Left hindlimb (tissue), 1 donor: ENCODE results near the gene CDK14.
"Not testable (repeated sequence)": the region's sequence is repeated elsewhere in the genome, so short reads cannot be mapped to it uniquely, and the experiment has no call there.

Experiments
- DNase-seq: peaks from one replicate; pipeline ENCODE4 v3.0.0-alpha.2; 2018

The CDK14 gene

GRCh38 chr7:91135300-91135699, 539.2 kb downstream of the CDK14 start:
- DNase-seq, result no peak

GRCh38 chr7:91135703-91136430, 539.7 kb downstream of the CDK14 start:
- no peak for DNase-seq

- DNase-seq, result no peak
Observed at GRCh38 chr7:91137153-91137787, 541.1 kb downstream of the CDK14 start.

GRCh38 chr7:91137788-91138368, 541.8 kb downstream of the CDK14 start:
- DNase-seq, result no peak

- DNase-seq, result no peak
Observed at GRCh38 chr7:91140286-91140685, 544.2 kb downstream of the CDK14 start.

- DNase-seq, result no peak
Observed at GRCh38 chr7:91140982-91141381, 544.9 kb downstream of the CDK14 start.

GRCh38 chr7:91142743-91143142, 546.6 kb downstream of the CDK14 start:
- no peak for DNase-seq

GRCh38 chr7:91149341-91150246, 553.5 kb downstream of the CDK14 start:
- no peak for DNase-seq

- no peak for DNase-seq
Observed at GRCh38 chr7:91151916-91152315, 555.8 kb downstream of the CDK14 start.

GRCh38 chr7:91156316-91157185, 560.4 kb downstream of the CDK14 start:
- no peak for DNase-seq

GRCh38 chr7:91157579-91158320, 561.6 kb downstream of the CDK14 start:
- DNase-seq, result no peak

- no peak for DNase-seq
Observed at GRCh38 chr7:91162436-91162835, 566.3 kb downstream of the CDK14 start.

GRCh38 chr7:91164506-91164905, 568.4 kb downstream of the CDK14 start:
- no peak for DNase-seq

GRCh38 chr7:91165006-91165845, 569.1 kb downstream of the CDK14 start:
- no peak for DNase-seq

- no peak for DNase-seq
Observed at GRCh38 chr7:91165846-91166230, 569.7 kb downstream of the CDK14 start.

- DNase-seq, result no peak
Observed at GRCh38 chr7:91168871-91169829, 573.0 kb downstream of the CDK14 start.

GRCh38 chr7:91169830-91170191, 573.7 kb downstream of the CDK14 start:
- no peak for DNase-seq

- not testable (repeated sequence) for DNase-seq
Observed at GRCh38 chr7:91173265-91173664, 577.1 kb downstream of the CDK14 start.

GRCh38 chr7:91180746-91181145, 584.6 kb downstream of the CDK14 start:
- DNase-seq, result no peak
